CD14-positive monocyte (primary cell): ENCODE results near the gene SEMA5B. TPM values are rescaled to one million over a fixed set of nuclear protein-coding genes. Genes with fewer than 3 reads are reported as not detected.

Experiments used
- DNase-seq, 3 donors: peaks; one replicate each; pipeline ENCODE4 v3.0.0-alpha.2; 2011 to 2022
- H2AFZ ChIP-seq: 2 replicates; pipeline ENCODE4 v1.6.0; 2012; ENCODE audit warnings: mild to moderate bottlenecking, low read depth, low read length, inconsistent platforms; ENCODE audit not compliant: insufficient read depth, poor library complexity, severe bottlenecking
- H3K27ac ChIP-seq, 2 donors: 1 replicate in 1 of 2; 2 replicates in 1 of 2; pipeline ENCODE4 v1.5.1; 2012 to 2013; ENCODE audit warnings: low read length in 2 of 2, control low read depth in 1 of 2, inconsistent platforms in 1 of 2, low read depth in 1 of 2, mild to moderate bottlenecking in 1 of 2
- H3K27me3 ChIP-seq, 2 donors: one replicate each; pipeline versions ENCODE4 v1.6.0 to v1.6.1; 2011 to 2013; ENCODE audit warnings: low read length in 2 of 2; ENCODE audit not compliant: control insufficient read depth in 2 of 2, insufficient read depth in 2 of 2
- H3K36me3 ChIP-seq, 2 donors: replicated peaks in 1 of 2; 1 replicate in 1 of 2; 2 replicates in 1 of 2; pipeline versions ENCODE4 v1.5.1 to v1.6.1; 2012 to 2013; ENCODE audit warnings: low read length in 2 of 2, control low read depth in 1 of 2, inconsistent platforms in 1 of 2, mild to moderate bottlenecking in 1 of 2; ENCODE audit not compliant: insufficient read depth in 2 of 2, control insufficient read depth in 1 of 2
- H3K4me1 ChIP-seq, 2 donors: 1 replicate in 1 of 2; 2 replicates in 1 of 2; pipeline versions ENCODE4 v1.5.1 to v1.6.1; 2012 to 2013; ENCODE audit warnings: low read length in 2 of 2, control low read depth in 1 of 2, inconsistent platforms in 1 of 2, mild to moderate bottlenecking in 1 of 2, moderate library complexity in 1 of 2; ENCODE audit not compliant: insufficient read depth in 2 of 2, control insufficient read depth in 1 of 2
- H3K4me2 ChIP-seq: replicated peaks from 2 replicates; pipeline ENCODE3; 2012; ENCODE audit warnings: low read length, moderate library complexity, mild to moderate bottlenecking; ENCODE audit not compliant: poor library complexity, severe bottlenecking; ENCODE audit errors: extremely low read depth
- H3K4me3 ChIP-seq, 3 experiments: fragments of 200-600 bp in 1 of 3; sonication (generic) in 1 of 3; replicated peaks in 1 of 3; 1 replicate in 2 of 3; 2 replicates in 1 of 3; pipeline ENCODE4 v1.5.1; 2011 to 2013; ENCODE audit warnings: low read length in 3 of 3, mild to moderate bottlenecking in 3 of 3, control low read depth in 2 of 3, low read depth in 2 of 3, inconsistent platforms in 1 of 3, moderate library complexity in 1 of 3
- H3K79me2 ChIP-seq: 2 replicates; pipeline ENCODE4 v1.6.0; 2012; ENCODE audit warnings: mild to moderate bottlenecking, control low read depth, inconsistent platforms, low read length, moderate library complexity; ENCODE audit not compliant: insufficient read depth
- H3K9ac ChIP-seq: 2 replicates; pipeline ENCODE4 v1.6.0; 2017; ENCODE audit warnings: low read length, mild to moderate bottlenecking; ENCODE audit not compliant: insufficient read depth, poor library complexity, severe bottlenecking
- H3K9me3 ChIP-seq, 2 donors: replicated peaks in 1 of 2; 1 replicate in 1 of 2; 2 replicates in 1 of 2; pipeline versions ENCODE4 v1.5.1 to v1.6.1; 2012 to 2013; ENCODE audit warnings: low read length in 2 of 2, control low read depth in 1 of 2; ENCODE audit not compliant: control insufficient read depth in 1 of 2, insufficient read depth in 1 of 2
- H4K20me1 ChIP-seq: 2 replicates; pipeline ENCODE4 v1.6.0; 2012; ENCODE audit warnings: mild to moderate bottlenecking, low read length, control low read depth, moderate library complexity; ENCODE audit not compliant: insufficient read depth
- H3K27ac Mint-ChIP-seq, 7 donors: one replicate each; pipeline ENCODE4 v1.8.0; 2020; ENCODE audit warnings: mild to moderate bottlenecking in 7 of 7, mixed read lengths in 7 of 7, moderate library complexity in 6 of 7, inconsistent platforms in 2 of 7
- H3K27me3 Mint-ChIP-seq, 3 donors: one replicate each; pipeline ENCODE4 v1.8.0; 2021 to 2022; ENCODE audit warnings: low read depth in 3 of 3, mild to moderate bottlenecking in 3 of 3, mixed read lengths in 3 of 3, moderate library complexity in 3 of 3, inconsistent platforms in 1 of 3
- H3K36me3 Mint-ChIP-seq, 2 donors: one replicate each; pipeline ENCODE4 v1.8.0; 2020; ENCODE audit warnings: mixed read lengths in 2 of 2, inconsistent platforms in 1 of 2, mild to moderate bottlenecking in 1 of 2
- H3K4me1 Mint-ChIP-seq: one replicate; pipeline ENCODE4 v1.8.0; 2020; ENCODE audit warnings: mild to moderate bottlenecking, mixed read lengths
- H3K4me3 Mint-ChIP-seq, 2 donors: one replicate each; pipeline ENCODE4 v1.8.0; 2020; ENCODE audit warnings: mild to moderate bottlenecking in 2 of 2, mixed read lengths in 2 of 2, moderate library complexity in 1 of 2
- H3K9me3 Mint-ChIP-seq, 7 donors: one replicate each; pipeline ENCODE4 v1.8.0; 2020 to 2022; ENCODE audit warnings: mixed read lengths in 7 of 7, mild to moderate bottlenecking in 6 of 7, moderate library complexity in 6 of 7, inconsistent platforms in 2 of 7
- CTCF ChIP-seq: fragments of 200-600 bp; IDR thresholded peaks from one replicate; pipeline ENCODE4 v1.8.0; 2022; ENCODE audit warnings: antibody characterized with exemption, mild to moderate bottlenecking
- WGBS: methylation state at CpG from one replicate; pipeline ENCODE4 v1.1.5; 2013; ENCODE audit warnings: missing lambda C conversion rate; ENCODE audit not compliant: insufficient coverage; 5-methylcytosine and 5-hydroxymethylcytosine counted together
- intact Hi-C, 2 donors: fragments of 100-400 bp; cut with micrococcal nuclease; formaldehyde crosslinking; loops; one replicate each; pipeline versions ENCODE4 v1.15.0 to v1.15.1; 2023
- polyA plus RNA-seq, 3 donors: library from polyadenylated mRNA; depleted of rRNA in 1 of 3; unstranded in 2 of 3; stranded (reverse) in 1 of 3; fragments of 300-500 nt in 2 of 3; fragments of >200 nt in 1 of 3; fragmentation: Illumina TruSeq in 2 of 3; gene quantifications; 1 replicate in 2 of 3; 2 replicates in 1 of 3; pipeline ENCODE4 v1.2.3, GENCODE V29; 2012 to 2021

SEMA5B gene
- polyA plus RNA-seq, 3 donors = not detected

GRCh38 chr3:122947196-122947595, 80.4 kb downstream of the SEMA5B start:
- Histone ChIP-seq H4K20me1 (no peaks in the 10 kb centered on the region), H3K27ac (no peak overlapping the region), H3K27me3 (no peaks in the 10 kb centered on the region), H3K4me1 (peaks cover 2 to 3% of the 10 kb centered on the region in 2 donors), H3K36me3 (no peaks in the 10 kb centered on the region), H3K79me2 (no peaks in the 10 kb centered on the region), H3K9me3 (no peaks in the 10 kb centered on the region), H3K9ac (no peak overlapping the region), H3K4me3 (no peak overlapping the region), H2AFZ (no peak overlapping the region), H3K4me2 (no peak overlapping the region)
- WGBS = 97% methylated on average over 6 of the region's 7 CpGs
- TF ChIP-seq CTCF = no peak
- H3K4me3 Mint-ChIP-seq = no peak overlapping the region
- H3K9me3 Mint-ChIP-seq = peaks cover 0 to 3% (median 0%) of the 10 kb centered on the region in 7 donors
- no peak for DNase-seq
- peaks cover 3% of the 10 kb centered on the region for H3K4me1 Mint-ChIP-seq
- no peaks in the 10 kb centered on the region for H3K36me3 Mint-ChIP-seq
- intact Hi-C loops = no loop called here
- H3K27ac Mint-ChIP-seq = no peak overlapping the region
- peaks cover 2 to 7% (median 2%) of the 10 kb centered on the region in 3 donors for H3K27me3 Mint-ChIP-seq

- Mint-ChIP-seq H3K9me3 (peaks cover 0 to 3% (median 0%) of the 10 kb centered on the region in 7 donors), H3K4me3 (no peak overlapping the region)
- TF ChIP-seq CTCF = no peak
Observed at GRCh38 chr3:122946185-122946584, 81.4 kb downstream of the SEMA5B start.

More at GRCh38 chr3:122946185-122946584, 81.4 kb downstream of the SEMA5B start:
- no peaks in the 10 kb centered on the region for H3K79me2 ChIP-seq
- no peaks in the 10 kb centered on the region for H3K36me3 ChIP-seq
- no peaks in the 10 kb centered on the region for H3K27me3 ChIP-seq
- DNase-seq = no peak
- Mint-ChIP-seq H3K27me3 (peaks cover 2 to 7% (median 2%) of the 10 kb centered on the region in 3 donors), H3K36me3 (no peaks in the 10 kb centered on the region), H3K27ac (no peak overlapping the region), H3K4me1 (peaks cover 4% of the 10 kb centered on the region)
- no peak overlapping the region for H2AFZ ChIP-seq
- no peak overlapping the region for H3K4me3 ChIP-seq
- H3K27ac ChIP-seq = no peak overlapping the region
- no peaks in the 10 kb centered on the region for H3K9me3 ChIP-seq
- no peaks in the 10 kb centered on the region for H4K20me1 ChIP-seq
- peaks cover 1 to 4% of the 10 kb centered on the region in 2 donors for H3K4me1 ChIP-seq
- intact Hi-C loops = no loop called here
- no peak overlapping the region for H3K4me2 ChIP-seq
- H3K9ac ChIP-seq = no peak overlapping the region
